ENCODE data around the gene ZNF337.
"Not testable (repeated sequence)": the region's sequence is repeated elsewhere in the genome, so short reads cannot be mapped to it uniquely, and the experiment has no call there.

The ZNF337 gene

GRCh38 chr20:25692499-25692898 lies 4.2 kb downstream of the ZNF337 start:
- no peak for DNase-seq

GRCh38 chr20:25690427-25690826 lies 6.2 kb downstream of the ZNF337 start:
- DNase-seq, result no peak

- DNase-seq, result no peak
These were observed 10.3 kb downstream of the ZNF337 start for GRCh38 chr20:25686081-25687067.

- no peak for DNase-seq
These were observed 11.2 kb downstream of the ZNF337 start for GRCh38 chr20:25685276-25686080.

GRCh38 chr20:25683826-25684225 lies 12.8 kb downstream of the ZNF337 start:
- DNase-seq, result not testable (repeated sequence)

- no peak for DNase-seq
These were observed 13.6 kb downstream of the ZNF337 start for GRCh38 chr20:25683050-25683449.

- no peak for DNase-seq
These were observed 20.4 kb downstream of the ZNF337 start for GRCh38 chr20:25676164-25676809.

GRCh38 chr20:25675161-25675560 lies 21.5 kb downstream of the ZNF337 start:
- no peak for DNase-seq

GRCh38 chr20:25672659-25673235 lies 23.9 kb downstream of the ZNF337 start:
- DNase-seq, result no peak

- no peak for DNase-seq
These were observed 26.7 kb downstream of the ZNF337 start for GRCh38 chr20:25669826-25670422.

- no peak for DNase-seq
These were observed 28.2 kb downstream of the ZNF337 start for GRCh38 chr20:25668446-25668845.

- no peak for DNase-seq
These were observed 36.7 kb downstream of the ZNF337 start for GRCh38 chr20:25659999-25660398.

GRCh38 chr20:25654487-25654886 lies 42.2 kb downstream of the ZNF337 start:
- no peak for DNase-seq

- DNase-seq, result not testable (repeated sequence)
These were observed 43.8 kb downstream of the ZNF337 start for GRCh38 chr20:25652866-25653265.

GRCh38 chr20:25644814-25645213 lies 51.8 kb downstream of the ZNF337 start:
- DNase-seq, result no peak

- DNase-seq, result no peak
These were observed 52.9 kb downstream of the ZNF337 start for GRCh38 chr20:25643716-25644115.

GRCh38 chr20:25637247-25637646 lies 59.4 kb downstream of the ZNF337 start:
- no peak for DNase-seq

GRCh38 chr20:25632940-25633790 lies 63.5 kb downstream of the ZNF337 start:
- no peak for DNase-seq

GRCh38 chr20:25630615-25631014 lies 66.0 kb downstream of the ZNF337 start:
- not testable (repeated sequence) for DNase-seq

- no peak for DNase-seq
These were observed 66.7 kb downstream of the ZNF337 start for GRCh38 chr20:25629816-25630499.

GRCh38 chr20:25626779-25627178 lies 69.9 kb downstream of the ZNF337 start:
- no peak for DNase-seq
